H9 (cell line): ENCODE results near the gene RAB40B. TPM values are rescaled to one million over a fixed set of nuclear protein-coding genes. Genes with fewer than 3 reads are reported as not detected.

ENCODE experiments used
- DNase-seq: peaks from one replicate; pipeline ENCODE4 v3.0.0-alpha.2; 2017
- H2AFZ ChIP-seq: one replicate; pipeline ENCODE4 v1.6.1; 2013; ENCODE audit warnings: mild to moderate bottlenecking, low read length, control low read depth, moderate library complexity
- H2AK5ac ChIP-seq: 2 replicates; pipeline ENCODE4 v1.6.1; 2013; ENCODE audit warnings: low read length, control low read depth, mixed read lengths; ENCODE audit not compliant: insufficient read length
- H2BK120ac ChIP-seq: one replicate; pipeline ENCODE4 v1.6.1; 2013; ENCODE audit warnings: low read depth, mild to moderate bottlenecking, low read length, control low read depth, inconsistent platforms; ENCODE audit not compliant: poor library complexity, severe bottlenecking
- H2BK12ac ChIP-seq: 2 replicates; pipeline ENCODE4 v1.6.1; 2013; ENCODE audit warnings: low read length, control low read depth, mixed read lengths, low read depth; ENCODE audit not compliant: insufficient read length
- H2BK15ac ChIP-seq: 2 replicates; pipeline ENCODE4 v1.6.1; 2013; ENCODE audit warnings: low read depth, low read length, control low read depth
- H2BK20ac ChIP-seq: one replicate; pipeline ENCODE4 v1.6.1; 2013; ENCODE audit warnings: low read depth, mild to moderate bottlenecking, low read length, control low read depth, inconsistent platforms; ENCODE audit not compliant: poor library complexity, severe bottlenecking
- H2BK5ac ChIP-seq: 2 replicates; pipeline ENCODE4 v1.6.1; 2013; ENCODE audit warnings: low read length, control low read depth, mixed read lengths; ENCODE audit not compliant: insufficient read length
- H3K14ac ChIP-seq: 2 replicates; pipeline ENCODE4 v1.6.1; 2013; ENCODE audit warnings: low read length, control low read depth; ENCODE audit not compliant: insufficient read depth
- H3K18ac ChIP-seq: 2 replicates; pipeline ENCODE4 v1.6.1; 2013; ENCODE audit warnings: low read depth, mild to moderate bottlenecking, mixed read lengths, low read length, control low read depth; ENCODE audit not compliant: insufficient read length
- H3K23ac ChIP-seq: 2 replicates; pipeline ENCODE4 v1.6.1; 2013; ENCODE audit warnings: low read length, control low read depth, mixed read lengths, low read depth; ENCODE audit not compliant: insufficient read length
- H3K23me2 ChIP-seq: 2 replicates; pipeline ENCODE4 v1.6.1; 2013; ENCODE audit warnings: low read depth, mild to moderate bottlenecking, mixed read lengths, low read length, control low read depth; ENCODE audit not compliant: insufficient read length, poor library complexity, severe bottlenecking
- H3K27ac ChIP-seq: 2 replicates; pipeline ENCODE4 v1.5.1; 2013; ENCODE audit warnings: low read length, control low read depth, mixed read lengths, low read depth; ENCODE audit not compliant: insufficient read length
- H3K27me3 ChIP-seq: 2 replicates; pipeline ENCODE4 v1.6.1; 2013; ENCODE audit warnings: low read length, control low read depth, inconsistent platforms; ENCODE audit not compliant: insufficient read depth
- H3K4ac ChIP-seq: 2 replicates; pipeline ENCODE4 v1.6.1; 2013; ENCODE audit warnings: low read depth, mild to moderate bottlenecking, control low read depth, inconsistent platforms, low read length, moderate library complexity
- H3K4me1 ChIP-seq: 2 replicates; pipeline ENCODE4 v1.6.1; 2013; ENCODE audit warnings: low read length, control low read depth, inconsistent platforms; ENCODE audit not compliant: insufficient read depth
- H3K4me2 ChIP-seq: 2 replicates; pipeline ENCODE4 v1.6.1; 2013; ENCODE audit warnings: low read length, control low read depth, mixed read lengths; ENCODE audit not compliant: insufficient read length, insufficient read depth
- H3K56ac ChIP-seq: 2 replicates; pipeline ENCODE4 v1.6.1; 2013; ENCODE audit warnings: low read depth, mild to moderate bottlenecking, mixed read lengths, low read length, control low read depth; ENCODE audit not compliant: insufficient read length
- H3K79me1 ChIP-seq: 2 replicates; pipeline ENCODE4 v1.6.1; 2013; ENCODE audit warnings: low read depth, mild to moderate bottlenecking, moderate library complexity, low read length, control low read depth, inconsistent platforms; ENCODE audit not compliant: insufficient read depth, poor library complexity, severe bottlenecking
- H3K79me2 ChIP-seq: 2 replicates; pipeline ENCODE4 v1.6.1; 2013; ENCODE audit warnings: low read length, control low read depth, inconsistent platforms; ENCODE audit not compliant: insufficient read depth
- H3K9ac ChIP-seq: 2 replicates; pipeline ENCODE4 v1.6.1; 2013; ENCODE audit warnings: low read length, control low read depth, mixed read lengths; ENCODE audit not compliant: insufficient read length; ENCODE audit errors: extremely low read depth
- H3K9me3 ChIP-seq: one replicate; pipeline ENCODE4 v1.6.1; 2013; ENCODE audit warnings: low read depth, low read length, inconsistent platforms; ENCODE audit not compliant: control insufficient read depth
- H3T11ph ChIP-seq: one replicate; pipeline ENCODE4 v1.6.1; 2013; ENCODE audit warnings: mild to moderate bottlenecking, low read length, control low read depth, inconsistent platforms
- H4K20me1 ChIP-seq: one replicate; pipeline ENCODE4 v1.6.1; 2013; ENCODE audit not compliant: control insufficient read depth, insufficient read length, insufficient read depth
- H4K5ac ChIP-seq: 2 replicates; pipeline ENCODE4 v1.6.1; 2013; ENCODE audit warnings: low read depth, mild to moderate bottlenecking, mixed read lengths, low read length, control low read depth; ENCODE audit not compliant: insufficient read length
- H4K8ac ChIP-seq: replicated peaks from 2 replicates; pipeline ENCODE4 v1.6.1; 2013; ENCODE audit warnings: low read length, control low read depth, mixed read lengths, low read depth; ENCODE audit not compliant: insufficient read length
- H4K91ac ChIP-seq: 2 replicates; pipeline ENCODE4 v1.6.1; 2013; ENCODE audit warnings: low read depth, mild to moderate bottlenecking, moderate library complexity, mixed read lengths, low read length, control low read depth; ENCODE audit not compliant: insufficient read length
- H3K27ac Mint-ChIP-seq, 3 experiments: 2 replicates in 2 of 3; 3 replicates in 1 of 3; pipeline ENCODE4 v1.8.0; 2020 to 2021; ENCODE audit warnings: mixed read lengths in 3 of 3, mild to moderate bottlenecking in 1 of 3, moderate library complexity in 1 of 3
- H3K27me3 Mint-ChIP-seq: 2 replicates; pipeline ENCODE4 v1.8.0; 2021; ENCODE audit warnings: low read depth, mild to moderate bottlenecking, moderate library complexity, mixed read lengths
- H3K36me3 Mint-ChIP-seq, 3 experiments: 2 replicates in 2 of 3; 3 replicates in 1 of 3; pipeline ENCODE4 v1.8.0; 2020 to 2021; ENCODE audit warnings: low read depth in 3 of 3, mixed read lengths in 3 of 3; ENCODE audit not compliant: insufficient read depth in 1 of 3
- H3K4me1 Mint-ChIP-seq, 2 experiments: 2 replicates each; pipeline ENCODE4 v1.8.0; 2020; ENCODE audit warnings: mixed read lengths in 2 of 2
- H3K4me3 Mint-ChIP-seq, 2 experiments: 2 replicates in 1 of 2; 3 replicates in 1 of 2; pipeline ENCODE4 v1.8.0; 2020 to 2021; ENCODE audit warnings: mild to moderate bottlenecking in 2 of 2, mixed read lengths in 2 of 2, moderate library complexity in 1 of 2
- H3K9me3 Mint-ChIP-seq, 2 experiments: 2 replicates in 1 of 2; 3 replicates in 1 of 2; pipeline ENCODE4 v1.8.0; 2020; ENCODE audit warnings: mild to moderate bottlenecking in 2 of 2, mixed read lengths in 2 of 2, moderate library complexity in 1 of 2
- CTCF ChIP-seq: fragments of 200-600 bp; sonication (generic); conservative IDR thresholded peaks from 3 replicates; pipeline ENCODE4 v1.8.0; 2021; ENCODE audit warnings: antibody characterized with exemption, mild to moderate bottlenecking
- WGBS: extraction: QIAGEN DNeasy Blood & Tissue Kit; methylation state at CpG from one replicate; pipeline ENCODE4 v1.1.7; 2013; ENCODE audit warnings: missing lambda C conversion rate, low lambda C conversion rate, mixed read lengths; ENCODE audit not compliant: insufficient read length; ENCODE audit errors: extremely low coverage; 5-methylcytosine and 5-hydroxymethylcytosine counted together
- total RNA-seq: library from RNA; stranded (reverse); gene quantifications from 2 replicates; pipeline ENCODE4 v1.2.1, GENCODE V29; 2021

RAB40B gene
- total RNA-seq, 1 experiment from 2014 or later = 3.5 TPM

GRCh38 chr17:82666931-82667667, 31.4 kb downstream of the RAB40B start:
- Histone ChIP-seq H2BK5ac (no peak overlapping the region), H2BK120ac (no peak overlapping the region), H2AK5ac (no peak overlapping the region), H2BK12ac (no peak overlapping the region), H3K23ac (no peak overlapping the region), H2AFZ (no peak overlapping the region), H3K4me1 (no peaks in the 10 kb centered on the region; the same call in 1 of the 2 replicates), H3K9ac (no peak overlapping the region), H3K4me2 (no peak overlapping the region), H3K79me1 (no peaks in the 10 kb centered on the region), H3K27ac (no peak overlapping the region), H4K20me1 (no peaks in the 10 kb centered on the region), H3K56ac (no peak overlapping the region), H4K8ac (no peak overlapping the region), H3T11ph (no peak overlapping the region), H4K5ac (no peak overlapping the region), H2BK15ac (no peak overlapping the region), H3K18ac (peak overlapping the region; percentile 14), H2BK20ac (no peak overlapping the region), H3K79me2 (no peaks in the 10 kb centered on the region), H3K4ac (no peak overlapping the region), H3K9me3 (no peaks in the 10 kb centered on the region), H3K27me3 (no peaks in the 10 kb centered on the region), H4K91ac (no peak overlapping the region), H3K23me2 (no peaks in the 10 kb centered on the region), H3K14ac (no peak overlapping the region)
- H3K27ac Mint-ChIP-seq = peak overlapping the region in 1 of 3 experiments; percentile 37; a peak in 1 of 7 replicates
- peaks cover 4% of the 10 kb centered on the region for H3K27me3 Mint-ChIP-seq
- H3K4me1 Mint-ChIP-seq = peaks cover 6 to 14% of the 10 kb centered on the region in 2 experiments
- no peak for TF ChIP-seq CTCF
- no peak overlapping the region for H3K4me3 Mint-ChIP-seq
- no peaks in the 10 kb centered on the region for H3K36me3 Mint-ChIP-seq
- no CpG with 5 or more reads among the region's 28 CpGs for WGBS
- H3K9me3 Mint-ChIP-seq = no peaks in the 10 kb centered on the region
- DNase-seq = no peak
